Left ventricle myocardium inferior (tissue), 1 donor: ENCODE measurements around the gene RPUSD4. TPM values are rescaled to one million over a fixed set of nuclear protein-coding genes. Genes with fewer than 3 reads are reported as not detected.

ENCODE experiments used
- DNase-seq: peaks from one replicate; pipeline ENCODE4 v3.0.0-alpha.2; 2020
- H3K27ac ChIP-seq: fragments of 200-600 bp; replicated peaks from 2 replicates; pipeline ENCODE4 v1.8.0; 2021
- H3K27me3 ChIP-seq: fragments of 200-600 bp; 2 replicates; pipeline ENCODE4 v1.8.0; 2021; ENCODE audit warnings: low read depth
- H3K36me3 ChIP-seq: fragments of 200-600 bp; 2 replicates; pipeline ENCODE4 v1.8.0; 2021
- H3K4me1 ChIP-seq: fragments of 200-600 bp; 2 replicates; pipeline ENCODE4 v1.8.0; 2021
- H3K4me3 ChIP-seq: fragments of 200-600 bp; 2 replicates; pipeline ENCODE4 v1.8.0; 2021; ENCODE audit warnings: mild to moderate bottlenecking, moderate library complexity
- H3K9me3 ChIP-seq: fragments of 200-600 bp; replicated peaks from 2 replicates; pipeline ENCODE4 v1.8.0; 2021
- intact Hi-C: fragments of 100-400 bp; cut with micrococcal nuclease; formaldehyde crosslinking; loops from one replicate; pipeline ENCODE4 v1.11.0; 2022
- total RNA-seq: library from RNA; stranded (reverse); fragmentation: NEBNext Ultra II Directional; extraction: Animal tissue kit (Norgen Biotek cat#: 25700); gene quantifications from one replicate; pipeline ENCODE4 v1.2.1, GENCODE V29; 2021
- TF ChIP-seq, protein P1 (sequence below): fragments of 200-600 bp; IDR thresholded peaks from 2 replicates; pipeline ENCODE4 v1.8.0; 2021; ENCODE audit warnings: antibody characterized with exemption, mild to moderate bottlenecking, borderline replicate concordance
- donor health status: DM: no; HTN: yes; CAD: no; lungs with severe emphysema.

The RPUSD4 gene
- total RNA-seq, 1 donor from 2014 or later, result 37.6 TPM

DNA sequence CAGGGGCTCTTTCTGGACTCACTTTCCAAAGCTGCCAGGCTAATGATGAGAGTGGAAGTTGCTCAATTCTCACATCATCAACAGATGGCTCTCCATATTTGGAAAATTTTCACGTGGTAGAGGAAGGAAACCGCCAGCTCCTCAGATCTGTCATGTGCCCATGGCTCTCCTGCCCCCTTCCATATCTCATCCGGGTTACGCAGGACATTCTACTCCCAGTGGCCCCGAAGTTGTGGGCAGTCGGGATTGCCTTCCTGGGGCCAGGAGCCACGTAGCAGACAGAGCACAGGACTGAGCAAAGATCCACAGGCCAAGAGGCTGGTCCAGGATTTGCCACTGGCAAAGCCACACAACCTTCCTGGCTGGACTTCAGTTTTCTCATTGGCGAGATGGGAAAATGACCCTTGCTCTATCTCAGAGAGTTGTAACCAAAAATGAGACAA, 38.8 kb downstream of the RPUSD4 start:
- DNase-seq, result no peak
- TF ChIP-seq, protein P1, sequence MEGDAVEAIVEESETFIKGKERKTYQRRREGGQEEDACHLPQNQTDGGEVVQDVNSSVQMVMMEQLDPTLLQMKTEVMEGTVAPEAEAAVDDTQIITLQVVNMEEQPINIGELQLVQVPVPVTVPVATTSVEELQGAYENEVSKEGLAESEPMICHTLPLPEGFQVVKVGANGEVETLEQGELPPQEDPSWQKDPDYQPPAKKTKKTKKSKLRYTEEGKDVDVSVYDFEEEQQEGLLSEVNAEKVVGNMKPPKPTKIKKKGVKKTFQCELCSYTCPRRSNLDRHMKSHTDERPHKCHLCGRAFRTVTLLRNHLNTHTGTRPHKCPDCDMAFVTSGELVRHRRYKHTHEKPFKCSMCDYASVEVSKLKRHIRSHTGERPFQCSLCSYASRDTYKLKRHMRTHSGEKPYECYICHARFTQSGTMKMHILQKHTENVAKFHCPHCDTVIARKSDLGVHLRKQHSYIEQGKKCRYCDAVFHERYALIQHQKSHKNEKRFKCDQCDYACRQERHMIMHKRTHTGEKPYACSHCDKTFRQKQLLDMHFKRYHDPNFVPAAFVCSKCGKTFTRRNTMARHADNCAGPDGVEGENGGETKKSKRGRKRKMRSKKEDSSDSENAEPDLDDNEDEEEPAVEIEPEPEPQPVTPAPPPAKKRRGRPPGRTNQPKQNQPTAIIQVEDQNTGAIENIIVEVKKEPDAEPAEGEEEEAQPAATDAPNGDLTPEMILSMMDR, result no peak
- intact Hi-C loops, result no loop called here

DNA sequence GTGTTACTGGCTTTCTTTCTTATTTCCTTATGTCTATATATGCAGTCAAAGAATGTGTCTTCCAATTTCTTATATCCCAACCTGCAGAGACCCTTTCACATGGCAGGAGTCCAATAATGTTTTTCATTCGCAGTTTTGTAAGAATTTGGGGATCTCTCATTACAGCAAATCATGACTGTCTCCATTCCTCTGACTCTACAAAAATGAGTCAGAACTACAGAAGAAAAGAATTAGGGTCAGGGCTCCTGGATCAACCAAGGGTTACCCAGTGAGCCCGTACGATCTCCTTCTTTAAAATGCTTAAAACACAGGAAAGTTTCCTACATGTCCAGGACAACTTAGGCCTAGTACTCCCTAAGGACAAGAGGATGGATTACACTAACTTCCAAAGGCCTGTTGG, 42.2 kb downstream of the RPUSD4 start:
- H3K27me3 ChIP-seq, result no peaks in the 10 kb centered on the region
- H3K9me3 ChIP-seq, result no peaks in the 10 kb centered on the region
- H3K4me1 ChIP-seq, result no peaks in the 10 kb centered on the region
- TF ChIP-seq, protein P1, result no peak
- H3K36me3 ChIP-seq, result no peaks in the 10 kb centered on the region
- no peak overlapping the region for H3K27ac ChIP-seq
- DNase-seq, result no peak
- H3K4me3 ChIP-seq, result no peak overlapping the region
- intact Hi-C loops, result no loop called here

More for the DNA sequence above, 38.8 kb downstream of the RPUSD4 start:
- Histone ChIP-seq H3K4me3 (no peak overlapping the region), H3K36me3 (no peaks in the 10 kb centered on the region), H3K27me3 (no peaks in the 10 kb centered on the region), H3K9me3 (no peaks in the 10 kb centered on the region), H3K4me1 (no peaks in the 10 kb centered on the region), H3K27ac (no peak overlapping the region)

DNA sequence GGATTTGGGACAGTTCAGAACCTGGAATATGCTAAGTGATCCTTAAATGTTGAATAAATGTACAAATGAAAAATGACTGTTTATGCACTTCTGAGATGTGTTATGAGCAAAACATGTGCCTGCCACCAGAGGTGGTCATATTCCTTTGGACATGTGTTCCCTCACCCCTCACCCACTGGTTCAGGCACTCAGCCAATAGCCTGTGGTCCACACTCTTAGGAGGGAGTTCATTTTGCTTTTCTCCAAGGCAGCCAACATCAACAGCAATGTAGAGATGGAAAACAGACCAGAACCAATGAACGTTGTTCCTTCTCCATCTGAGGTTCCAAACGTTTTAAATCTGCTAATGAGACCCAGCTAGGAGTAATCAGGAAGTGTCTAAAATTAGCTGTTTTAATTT, 44.0 kb downstream of the RPUSD4 start:
- no peak overlapping the region for H3K27ac ChIP-seq
- peaks cover 15% of the 10 kb centered on the region for H3K27me3 ChIP-seq
- no peaks in the 10 kb centered on the region for H3K4me1 ChIP-seq
- intact Hi-C loops, result no loop called here
- TF ChIP-seq, protein P1, result no peak
- DNase-seq, result no peak
- H3K4me3 ChIP-seq, result no peak overlapping the region
- no peaks in the 10 kb centered on the region for H3K9me3 ChIP-seq
- H3K36me3 ChIP-seq, result no peaks in the 10 kb centered on the region

DNA sequence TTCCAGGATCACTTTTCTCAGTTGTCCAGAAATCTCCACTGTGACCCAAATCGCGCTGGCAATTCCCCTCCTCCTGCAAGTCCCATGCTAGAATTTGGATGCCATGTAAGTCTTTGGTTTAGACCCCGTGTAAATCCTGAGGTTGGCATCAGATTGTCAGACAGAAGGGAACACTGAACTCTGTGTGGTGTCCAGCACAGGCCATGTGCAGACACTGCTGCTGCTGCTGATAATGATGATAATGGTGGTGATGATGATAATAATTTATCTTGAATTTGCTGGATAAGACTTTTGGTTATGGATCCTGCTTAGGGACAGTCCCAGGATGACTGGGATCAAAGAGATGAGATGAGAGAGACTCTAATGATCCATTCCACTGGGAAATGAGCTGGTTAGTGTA, 45.0 kb downstream of the RPUSD4 start:
- Histone ChIP-seq H3K36me3 (no peaks in the 10 kb centered on the region), H3K4me1 (no peaks in the 10 kb centered on the region), H3K9me3 (no peaks in the 10 kb centered on the region), H3K27me3 (peaks cover 15% of the 10 kb centered on the region), H3K27ac (no peak overlapping the region), H3K4me3 (no peak overlapping the region)
- TF ChIP-seq, protein P1, result no peak
- intact Hi-C loops, result no loop called here
- peak; percentile 1 for DNase-seq

DNA sequence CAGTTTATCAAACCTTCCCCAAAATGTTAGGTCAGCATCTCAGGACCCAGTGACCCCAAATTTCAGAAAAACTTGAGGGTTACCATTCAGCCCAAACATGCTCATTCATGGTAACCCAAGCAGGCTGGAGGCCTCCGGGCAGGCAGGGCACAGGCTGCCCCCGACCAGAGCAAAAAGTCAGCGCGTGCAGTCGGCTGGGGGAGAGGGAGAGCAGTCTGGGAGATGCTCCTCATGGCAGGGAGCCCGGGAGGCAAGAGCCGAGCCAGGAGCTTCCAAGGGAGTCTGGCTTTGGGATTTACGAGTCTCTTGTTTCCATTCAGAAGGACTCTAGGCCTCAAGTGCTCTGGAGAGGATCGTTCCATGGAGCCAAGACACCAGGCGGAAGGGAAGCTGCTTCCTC, 45.7 kb downstream of the RPUSD4 start:
- intact Hi-C loops, result no loop called here
- TF ChIP-seq, protein P1, result no peak
- Histone ChIP-seq H3K9me3 (no peaks in the 10 kb centered on the region), H3K36me3 (no peaks in the 10 kb centered on the region), H3K27me3 (peaks cover 15% of the 10 kb centered on the region), H3K4me1 (no peaks in the 10 kb centered on the region), H3K27ac (no peak overlapping the region), H3K4me3 (no peak overlapping the region)
- DNase-seq, result no peak

DNA sequence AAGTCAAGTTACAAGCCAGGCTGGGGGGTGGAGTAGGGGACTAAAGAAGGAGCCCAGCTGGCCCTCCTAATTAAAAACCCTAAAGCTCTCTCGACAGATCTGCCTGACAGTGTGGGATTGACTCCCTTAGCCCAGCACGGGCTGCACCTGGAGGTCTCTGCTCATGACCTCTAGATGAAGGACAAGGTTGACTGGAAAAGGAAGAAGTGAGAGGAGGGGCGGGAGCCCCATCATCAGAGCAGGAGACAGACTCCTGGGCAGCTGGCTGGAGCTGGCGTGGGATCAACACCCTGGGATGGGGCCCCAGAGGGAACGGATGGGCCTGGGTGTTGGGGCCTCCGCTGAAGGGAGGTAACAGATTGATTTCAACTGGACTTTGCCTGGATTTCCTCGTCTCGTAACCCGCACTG, 46.1 kb downstream of the RPUSD4 start:
- peak; percentile 1 for DNase-seq
- intact Hi-C loops, result no loop called here
- Histone ChIP-seq H3K9me3 (no peaks in the 10 kb centered on the region), H3K4me1 (no peaks in the 10 kb centered on the region), H3K27ac (no peak overlapping the region), H3K4me3 (no peak overlapping the region), H3K27me3 (peaks cover 15% of the 10 kb centered on the region), H3K36me3 (no peaks in the 10 kb centered on the region)
- TF ChIP-seq, protein P1, result no peak
